D721Med (cell line): ENCODE measurements around the gene MGLL.

ENCODE experiments used
- DNase-seq: peaks from one replicate; pipeline ENCODE4 v3.0.0; 2011; ENCODE audit warnings: low spot score; ENCODE audit not compliant: insufficient read length
- FAIRE-seq: peaks from 2 replicates; lab custom pipeline; 2011; peaks lifted over from hg19 to GRCh38; lab: Jason Lieb, UNC
- CTCF ChIP-seq: IDR thresholded peaks from 2 replicates; pipeline ENCODE4 v1.5.1; 2012; ENCODE audit warnings: mild to moderate bottlenecking, control low read depth; ENCODE audit not compliant: insufficient read depth; ENCODE audit errors: missing control alignments

MGLL gene

GRCh38 chr3:127726894-127727293 lies 95.4 kb downstream of the MGLL start:
- DNase-seq = no peak
- TF ChIP-seq CTCF = no peak
- no peak for FAIRE-seq

GRCh38 chr3:127723011-127723567 lies 99.2 kb downstream of the MGLL start:
- TF ChIP-seq CTCF = no peak
- no peak for DNase-seq
- FAIRE-seq = no peak

GRCh38 chr3:127722091-127722784 lies 100.1 kb downstream of the MGLL start:
- FAIRE-seq (no peak), DNase-seq (no peak)
- no peak for TF ChIP-seq CTCF

- no peak for TF ChIP-seq CTCF
- FAIRE-seq (no peak), DNase-seq (no peak)
These were observed 101.1 kb downstream of the MGLL start for GRCh38 chr3:127720985-127721935.

GRCh38 chr3:127720161-127720823 lies 102.0 kb downstream of the MGLL start:
- DNase-seq = no peak
- TF ChIP-seq CTCF = no peak
- FAIRE-seq = no peak

- no peak for TF ChIP-seq CTCF
- DNase-seq (no peak), FAIRE-seq (no peak)
These were observed 102.9 kb downstream of the MGLL start for GRCh38 chr3:127719369-127719768.
